ENCODE data around the gene MUC22.

- TF ChIP-seq CTCF (IDR thresholded peaks at IDR 0.05), result no peak
- no peak for TF ChIP-seq POLR2A (IDR thresholded peaks at IDR 0.05)
Measured at GRCh38 chr6:31063906-31064435, 53.7 kb downstream of the MUC22 start.
